Stomach (tissue), 4 donors: ENCODE data around the gene PLCB1.
"Not testable (repeated sequence)": the region's sequence is repeated elsewhere in the genome, so short reads cannot be mapped to it uniquely, and the experiment has no call there.

Experiments used
- EP300 ChIP-seq: sonication (generic); formaldehyde crosslinking; IDR thresholded peaks from one replicate; pipeline ENCODE4 v1.6.1; 2017; ENCODE audit warnings: antibody characterized with exemption
- POLR2A ChIP-seq, 4 donors: fragments of 450-650 bp; IDR thresholded peaks; one replicate each; pipeline ENCODE4 v1.6.1; 2016; ENCODE audit warnings: antibody characterized with exemption in 4 of 4, control low read depth in 2 of 4, mild to moderate bottlenecking in 1 of 4, moderate library complexity in 1 of 4
- TF ChIP-seq, protein P1 (sequence below), 7 experiments: fragments of 450-650 bp in 4 of 7; fragments of 200-600 bp in 3 of 7; sonication (generic) in 3 of 7; IDR thresholded peaks; one replicate each; pipeline ENCODE4 v1.5.1; 2016 to 2019; ENCODE audit warnings: antibody characterized with exemption in 7 of 7, control low read depth in 2 of 7, mild to moderate bottlenecking in 1 of 7

DNA sequence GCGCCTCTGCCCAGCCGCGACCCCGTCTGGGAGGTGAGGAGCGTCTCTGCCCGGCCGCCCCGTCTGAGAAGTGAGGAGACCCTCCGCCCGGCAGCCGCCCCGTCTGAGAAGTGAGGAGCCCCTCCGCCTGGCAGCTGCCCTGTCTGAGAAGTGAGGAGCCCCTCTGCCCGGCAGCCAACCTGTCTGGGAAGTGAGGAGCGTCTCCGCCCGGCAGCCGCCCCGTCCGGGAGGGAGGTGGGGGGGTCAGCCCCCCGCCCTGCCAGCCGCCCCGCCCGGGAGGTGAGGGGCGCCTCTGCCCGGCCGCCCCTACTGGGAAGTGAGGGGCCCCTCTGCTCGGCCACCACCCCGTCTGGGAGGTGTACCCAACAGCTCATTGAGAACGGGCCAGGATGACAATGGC, 512.4 kb downstream of the PLCB1 start:
- TF ChIP-seq, protein P1, sequence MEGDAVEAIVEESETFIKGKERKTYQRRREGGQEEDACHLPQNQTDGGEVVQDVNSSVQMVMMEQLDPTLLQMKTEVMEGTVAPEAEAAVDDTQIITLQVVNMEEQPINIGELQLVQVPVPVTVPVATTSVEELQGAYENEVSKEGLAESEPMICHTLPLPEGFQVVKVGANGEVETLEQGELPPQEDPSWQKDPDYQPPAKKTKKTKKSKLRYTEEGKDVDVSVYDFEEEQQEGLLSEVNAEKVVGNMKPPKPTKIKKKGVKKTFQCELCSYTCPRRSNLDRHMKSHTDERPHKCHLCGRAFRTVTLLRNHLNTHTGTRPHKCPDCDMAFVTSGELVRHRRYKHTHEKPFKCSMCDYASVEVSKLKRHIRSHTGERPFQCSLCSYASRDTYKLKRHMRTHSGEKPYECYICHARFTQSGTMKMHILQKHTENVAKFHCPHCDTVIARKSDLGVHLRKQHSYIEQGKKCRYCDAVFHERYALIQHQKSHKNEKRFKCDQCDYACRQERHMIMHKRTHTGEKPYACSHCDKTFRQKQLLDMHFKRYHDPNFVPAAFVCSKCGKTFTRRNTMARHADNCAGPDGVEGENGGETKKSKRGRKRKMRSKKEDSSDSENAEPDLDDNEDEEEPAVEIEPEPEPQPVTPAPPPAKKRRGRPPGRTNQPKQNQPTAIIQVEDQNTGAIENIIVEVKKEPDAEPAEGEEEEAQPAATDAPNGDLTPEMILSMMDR (IDR thresholded peaks at IDR 0.05): not testable (repeated sequence)
- TF ChIP-seq EP300; POLR2A (IDR thresholded peaks at IDR 0.05): not testable (repeated sequence)
